Measurements from ENCODE around the gene B4GALT3.
"Not testable (repeated sequence)": the region's sequence is repeated elsewhere in the genome, so short reads cannot be mapped to it uniquely, and the experiment has no call there.

The B4GALT3 gene

GRCh38 chr1:161177112-161177935 is at the start of gene B4GALT3:
Gene B4GALT3, minus strand, starts transcription at chr1:161177507. Its CDS starts 1,447 bp downstream, at chr1:161176060.
- peak; percentile 95 for DNase-seq

- no peak for DNase-seq
These were observed 49.5 kb upstream of the B4GALT3 start for GRCh38 chr1:161226759-161227158.

GRCh38 chr1:161226320-161226711 is 49.0 kb upstream of the B4GALT3 start:
- no peak for DNase-seq

GRCh38 chr1:161225534-161226319 is 48.4 kb upstream of the B4GALT3 start, which contains the start of gene TOMM40L:
Gene TOMM40L, plus strand, starts transcription at chr1:161226060. Its CDS starts 430 bp downstream, at chr1:161226490.
- DNase-seq: peak; percentile 91

GRCh38 chr1:161225178-161225533 is 47.8 kb upstream of the B4GALT3 start:
- DNase-seq: no peak

- DNase-seq: not testable (repeated sequence)
These were observed 47.4 kb upstream of the B4GALT3 start for GRCh38 chr1:161224695-161225087.

GRCh38 chr1:161223805-161224694 is 46.7 kb upstream of the B4GALT3 start:
- DNase-seq: no peak

- DNase-seq: no peak
These were observed 45.1 kb upstream of the B4GALT3 start for GRCh38 chr1:161222175-161223019.

GRCh38 chr1:161220002-161220401 is 42.7 kb upstream of the B4GALT3 start:
- no peak for DNase-seq

GRCh38 chr1:161219078-161219892 is 42.0 kb upstream of the B4GALT3 start:
- DNase-seq: no peak

- DNase-seq: no peak
These were observed 41.2 kb upstream of the B4GALT3 start for GRCh38 chr1:161218301-161219077.

GRCh38 chr1:161217831-161218230 is 40.5 kb upstream of the B4GALT3 start:
- DNase-seq: no peak

- DNase-seq: no peak
These were observed 39.8 kb upstream of the B4GALT3 start for GRCh38 chr1:161216945-161217712.

GRCh38 chr1:161215076-161215475 is 37.8 kb upstream of the B4GALT3 start, which contains the start of gene FCER1G:
Gene FCER1G, plus strand, starts transcription at chr1:161215295. Its CDS starts 27 bp downstream, at chr1:161215322.
- DNase-seq: no peak

- DNase-seq: no peak
These were observed 37.1 kb upstream of the B4GALT3 start for GRCh38 chr1:161214369-161214768.

- peak; percentile 79 for DNase-seq
These were observed 32.6 kb upstream of the B4GALT3 start for GRCh38 chr1:161209790-161210409.

GRCh38 chr1:161207173-161207572 is 29.9 kb upstream of the B4GALT3 start:
- DNase-seq: no peak

GRCh38 chr1:161206411-161207140 is 29.3 kb upstream of the B4GALT3 start:
- DNase-seq: no peak
